GM12864 (cell line): ENCODE measurements around the gene PPFIA4.

Experiments used
- DNase-seq: peaks from one replicate; pipeline ENCODE4 v3.0.0-alpha.2; 2011; ENCODE audit warnings: low read depth
- H3K4me3 ChIP-seq: 2 replicates; pipeline ENCODE4 v1.5.1; 2011; ENCODE audit warnings: mild to moderate bottlenecking, low read depth, low read length, control low read depth
- CTCF ChIP-seq: IDR thresholded peaks from 2 replicates; pipeline ENCODE4 v1.5.1; 2011; ENCODE audit warnings: low read depth, mild to moderate bottlenecking, moderate library complexity, low read length, control low read depth, inconsistent platforms; ENCODE audit errors: missing control alignments

PPFIA4 gene

GRCh38 chr1:203043830-203044545, 17.7 kb downstream of the PPFIA4 start:
- no peak for TF ChIP-seq CTCF
- no peak overlapping the region for H3K4me3 ChIP-seq
- no peak for DNase-seq

- H3K4me3 ChIP-seq: no peak overlapping the region
- no peak for DNase-seq
- no peak for TF ChIP-seq CTCF
Measured at GRCh38 chr1:203044546-203045250, 18.4 kb downstream of the PPFIA4 start.

GRCh38 chr1:203045336-203045735, 19.0 kb downstream of the PPFIA4 start:
- DNase-seq: no peak
- no peak for TF ChIP-seq CTCF
- H3K4me3 ChIP-seq: no peak overlapping the region

- DNase-seq: no peak
- TF ChIP-seq CTCF: no peak
- H3K4me3 ChIP-seq: no peak overlapping the region
Measured at GRCh38 chr1:203045821-203046594, 19.7 kb downstream of the PPFIA4 start.

GRCh38 chr1:203046984-203047630, 20.8 kb downstream of the PPFIA4 start:
- no peak for DNase-seq
- no peak overlapping the region for H3K4me3 ChIP-seq

More at GRCh38 chr1:203046984-203047630, 20.8 kb downstream of the PPFIA4 start:
- no peak for TF ChIP-seq CTCF
